Fibroblast of peridontal ligament (primary cell): Measurements from ENCODE around the gene BICRA.
"Not testable (repeated sequence)": the region's sequence is repeated elsewhere in the genome, so short reads cannot be mapped to it uniquely, and the experiment has no call there.

Experiments used
- DNase-seq: peaks from one replicate; pipeline ENCODE4 v3.0.0-alpha.2; 2010; ENCODE audit errors: extremely low read depth

Gene BICRA

GRCh38 chr19:47631681-47632446 lies 22.9 kb downstream of the BICRA start:
- DNase-seq, result no peak

DNA sequence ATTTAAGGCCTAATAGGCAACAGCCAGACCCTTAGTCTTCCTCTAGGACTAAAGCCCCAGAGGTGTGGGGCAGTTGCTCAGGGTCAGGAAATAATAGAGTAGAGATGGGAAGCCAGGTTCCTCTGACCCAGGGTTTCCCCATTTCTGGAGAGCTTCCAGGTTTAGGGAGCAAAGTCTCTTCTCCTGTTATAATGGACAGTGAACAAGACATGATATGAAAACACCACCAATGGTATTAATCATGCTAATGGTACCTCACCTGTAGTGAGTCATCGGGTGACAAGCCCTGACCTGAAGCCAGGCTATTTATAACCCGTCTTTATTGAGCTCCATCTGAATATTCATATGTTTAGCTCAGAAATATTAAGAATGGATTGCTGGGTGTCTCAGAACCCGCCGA lies 24.6 kb downstream of the BICRA start:
- DNase-seq, result no peak

DNA sequence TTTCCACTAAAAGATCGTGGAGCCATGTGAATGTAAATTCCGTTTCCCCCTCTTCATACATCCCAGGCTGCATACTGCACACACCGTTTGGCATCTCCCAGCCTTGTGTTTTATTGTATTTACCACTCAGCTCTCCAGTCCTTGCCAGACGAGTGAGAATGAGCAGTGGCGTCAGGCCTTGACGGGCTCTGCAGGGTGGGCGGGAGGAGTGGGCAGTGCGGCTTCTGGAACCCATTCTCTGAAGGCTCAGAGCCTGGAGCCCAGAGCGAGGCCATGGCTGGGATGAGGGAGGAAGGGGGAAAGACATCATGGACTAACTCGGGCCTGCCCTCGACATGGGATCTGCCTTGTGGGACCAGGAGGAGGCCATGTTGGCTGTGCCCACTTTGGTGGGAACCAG lies 25.1 kb downstream of the BICRA start:
- DNase-seq, result no peak

DNA sequence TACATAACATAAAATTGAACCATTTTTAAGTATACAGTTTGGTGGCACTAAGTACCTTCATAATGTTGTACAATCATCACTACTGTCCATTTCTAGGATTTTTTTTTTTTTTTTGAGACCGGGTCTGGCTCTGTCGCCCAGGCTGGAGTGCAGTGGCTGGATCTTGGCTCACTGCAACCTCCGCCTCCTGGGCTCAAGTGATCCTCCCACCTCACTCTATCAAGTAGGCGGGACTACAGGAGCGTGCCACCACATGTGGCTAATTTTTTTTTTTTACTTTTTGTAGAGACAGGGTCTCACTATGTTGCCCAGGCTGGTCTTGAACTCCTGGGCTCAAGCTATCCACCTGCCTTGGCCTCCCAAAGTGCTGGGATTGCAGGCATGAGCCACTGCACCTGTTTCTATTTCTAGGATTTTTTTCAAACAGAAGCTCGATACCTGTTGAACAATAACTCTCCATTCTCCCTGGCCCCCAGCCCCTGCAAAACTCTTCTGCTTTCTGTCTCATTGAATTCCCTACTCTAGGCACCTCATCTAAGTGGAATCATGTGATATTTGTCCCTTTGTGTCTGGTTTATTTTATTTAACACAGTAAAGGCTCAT lies 26.3 kb downstream of the BICRA start:
- not testable (repeated sequence) for DNase-seq

DNA sequence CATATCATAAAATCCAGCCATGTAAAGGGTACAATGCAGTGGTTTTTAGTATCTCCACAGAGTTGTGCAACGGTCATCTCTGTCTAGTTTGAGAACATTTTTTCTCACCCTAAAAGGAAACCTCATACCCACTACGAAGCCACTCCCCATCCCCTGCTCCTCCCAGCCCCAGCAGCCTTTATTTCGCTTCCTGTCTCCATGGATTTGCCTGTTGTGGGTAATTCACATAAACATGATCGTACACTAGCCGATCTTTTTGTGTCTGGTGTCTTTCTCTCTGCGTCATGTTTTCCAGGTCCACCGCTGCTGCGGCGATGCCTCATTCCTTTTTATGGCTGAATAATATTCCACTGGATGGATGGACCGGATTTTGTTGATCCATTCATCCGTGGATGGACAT lies 28.6 kb downstream of the BICRA start:
- DNase-seq, result peak; percentile 65

GRCh38 chr19:47641891-47642485 lies 33.1 kb downstream of the BICRA start:
- DNase-seq, result no peak

GRCh38 chr19:47643281-47643680 lies 34.3 kb downstream of the BICRA start:
- DNase-seq, result no peak

DNA sequence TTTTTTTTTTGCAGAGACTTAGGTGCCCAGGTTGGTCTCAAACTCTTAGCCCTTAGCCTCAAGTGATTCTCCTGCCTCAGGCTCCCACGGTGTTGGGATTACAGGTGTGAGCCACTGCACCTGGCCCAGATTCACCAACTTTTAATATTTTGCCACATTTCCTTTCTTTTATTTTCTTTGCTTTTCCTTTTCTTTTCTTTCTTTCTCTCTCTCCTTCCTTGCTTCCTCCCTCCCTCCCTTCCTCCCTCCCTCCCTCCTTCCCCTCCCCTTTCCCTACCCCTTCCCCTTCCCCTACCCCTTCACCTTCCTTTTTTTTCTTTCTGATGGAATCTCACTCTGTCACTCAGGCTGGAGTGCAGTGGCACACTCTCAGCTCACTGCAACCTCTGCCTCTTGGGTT lies 35.3 kb downstream of the BICRA start:
- no peak for DNase-seq

GRCh38 chr19:47644743-47645482 lies 36.0 kb downstream of the BICRA start:
- peak; percentile 35 for DNase-seq

DNA sequence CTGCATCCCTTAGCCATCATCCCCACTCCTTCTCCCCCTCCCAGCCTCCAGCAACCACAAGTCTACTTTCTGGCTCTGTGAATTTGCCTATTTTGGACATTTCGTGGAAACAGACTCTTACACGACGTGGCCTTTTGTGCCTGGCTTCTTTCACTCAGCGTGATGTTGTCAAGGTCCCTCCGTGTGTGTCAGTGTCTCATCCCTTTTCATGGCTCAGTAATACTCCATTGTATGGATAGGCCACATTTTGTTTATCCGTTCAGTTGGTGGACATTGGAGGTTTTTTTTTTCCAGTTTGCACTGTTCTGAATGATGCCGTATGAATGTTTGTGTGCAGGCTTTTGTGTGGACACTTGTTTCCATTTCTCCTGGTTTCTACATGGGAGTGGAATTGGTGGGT lies 38.0 kb downstream of the BICRA start:
- DNase-seq, result no peak

- DNase-seq, result no peak
These were observed 40.7 kb downstream of the BICRA start for GRCh38 chr19:47649588-47649987.

GRCh38 chr19:47650700-47651099 lies 41.8 kb downstream of the BICRA start:
- no peak for DNase-seq

DNA sequence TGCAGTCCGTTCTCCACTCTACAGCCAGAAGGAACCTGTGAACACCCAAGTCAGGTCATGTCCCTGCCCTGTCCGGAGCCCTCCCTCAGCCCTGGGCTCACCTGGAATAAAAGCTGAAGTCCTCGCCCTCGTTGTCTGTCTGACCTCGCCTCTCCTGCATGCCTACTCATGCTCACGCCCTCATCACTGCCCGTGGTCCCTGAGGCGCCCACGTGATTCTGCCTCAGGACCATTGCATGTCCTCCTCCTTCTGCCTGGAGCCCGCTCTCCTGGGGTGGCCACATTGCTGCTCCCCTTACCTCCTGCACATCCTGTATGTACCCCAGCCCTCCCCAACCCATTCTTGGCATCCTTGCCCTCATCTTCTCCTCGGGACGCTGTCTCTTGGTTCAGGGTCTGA lies 42.2 kb downstream of the BICRA start:
- DNase-seq, result no peak

DNA sequence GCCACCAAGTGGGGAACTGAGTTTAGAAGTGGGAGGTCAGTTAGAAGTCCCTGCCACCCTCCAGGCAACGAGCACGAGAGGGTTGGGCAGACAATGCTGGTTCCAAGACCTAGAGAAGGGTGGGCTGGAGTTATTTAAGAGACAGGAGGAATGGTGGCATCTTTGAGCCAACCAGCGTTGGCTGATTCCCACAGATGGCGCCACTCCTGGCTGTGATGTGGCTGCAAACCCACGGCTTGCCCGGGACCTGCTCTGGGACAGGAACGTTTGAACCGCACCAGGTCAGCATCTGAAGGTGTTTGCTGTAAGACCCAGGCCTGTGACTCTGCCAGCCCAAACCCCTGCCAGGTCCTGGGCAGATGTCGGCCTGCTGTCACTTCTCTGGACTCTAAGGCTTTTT lies 42.8 kb downstream of the BICRA start:
- no peak for DNase-seq

GRCh38 chr19:47652285-47652684 lies 43.4 kb downstream of the BICRA start:
- no peak for DNase-seq

DNA sequence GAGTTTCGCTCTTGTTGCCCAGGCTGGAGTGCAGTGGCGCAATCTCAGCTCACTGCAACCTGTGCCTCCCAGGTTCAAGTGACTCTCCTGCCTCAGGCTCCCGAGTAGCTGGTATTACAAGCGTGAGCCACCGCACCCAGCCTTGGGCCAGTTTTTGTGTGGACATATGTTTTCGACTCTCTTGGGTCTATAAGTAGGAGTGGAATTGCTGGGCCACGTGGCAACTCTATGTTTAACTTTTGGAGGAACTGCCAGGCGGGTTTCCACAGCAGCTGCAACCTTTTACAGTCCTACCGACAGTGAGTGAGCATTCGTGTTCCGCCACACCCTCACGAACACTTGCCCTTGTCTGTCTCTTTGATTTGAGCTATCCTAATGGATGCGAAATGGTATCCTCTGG lies 44.9 kb downstream of the BICRA start:
- no peak for DNase-seq

GRCh38 chr19:47657719-47658118 lies 48.8 kb downstream of the BICRA start:
- no peak for DNase-seq

GRCh38 chr19:47658431-47659348 lies 49.8 kb downstream of the BICRA start:
- DNase-seq, result no peak

GRCh38 chr19:47660435-47660832 lies 51.5 kb downstream of the BICRA start:
- DNase-seq, result no peak

GRCh38 chr19:47661161-47661560 lies 52.2 kb downstream of the BICRA start:
- no peak for DNase-seq

DNA sequence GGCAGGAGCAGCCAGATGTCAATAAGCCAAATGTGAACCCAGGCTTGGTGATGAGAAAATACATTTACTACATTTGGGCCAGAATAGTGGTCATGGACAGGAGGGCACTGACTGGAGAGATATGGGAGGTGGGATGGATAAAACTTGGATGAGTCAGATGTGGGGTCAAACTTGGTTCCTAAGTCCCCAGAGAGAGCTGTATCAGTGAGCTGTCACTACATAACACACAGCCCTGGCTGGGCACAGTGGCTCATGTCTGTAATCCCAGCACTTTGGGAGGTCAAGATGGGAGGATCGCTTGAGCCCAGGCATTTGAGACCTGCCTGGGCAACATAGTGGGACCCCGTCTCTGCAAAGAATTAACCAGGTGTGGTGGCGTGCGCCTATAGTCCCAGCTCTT lies 52.7 kb downstream of the BICRA start:
- no peak for DNase-seq
